ENCODE measurements around the gene CSMD2. TPM values are rescaled to one million over a fixed set of nuclear protein-coding genes. Genes with fewer than 3 reads are reported as not detected.

CSMD2 gene
- polyA plus RNA-seq, 1 of the 3 experiments (the other 2 are of a cell fraction) = not detected

DNA sequence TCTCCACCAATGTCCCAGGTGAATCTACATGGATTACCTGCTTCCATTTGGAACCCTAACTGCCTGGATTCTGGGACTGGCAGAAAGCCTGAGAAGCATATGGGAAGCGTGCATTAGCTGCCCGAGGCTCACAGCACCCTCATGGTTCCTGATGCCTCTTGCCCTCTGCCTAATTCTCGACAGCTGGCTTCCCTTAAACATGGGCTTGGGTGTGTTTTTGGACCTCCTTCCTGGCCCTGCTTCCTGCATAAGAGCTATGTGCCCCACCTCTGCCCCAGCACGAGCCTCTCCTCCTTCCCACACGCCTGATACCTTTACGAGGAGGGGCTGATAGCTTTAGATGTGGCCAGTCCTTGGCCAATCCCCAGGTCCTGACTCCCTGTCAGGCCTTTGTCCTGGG is 453.5 kb downstream of the CSMD2 start (continued):
- TF ChIP-seq, protein P1, sequence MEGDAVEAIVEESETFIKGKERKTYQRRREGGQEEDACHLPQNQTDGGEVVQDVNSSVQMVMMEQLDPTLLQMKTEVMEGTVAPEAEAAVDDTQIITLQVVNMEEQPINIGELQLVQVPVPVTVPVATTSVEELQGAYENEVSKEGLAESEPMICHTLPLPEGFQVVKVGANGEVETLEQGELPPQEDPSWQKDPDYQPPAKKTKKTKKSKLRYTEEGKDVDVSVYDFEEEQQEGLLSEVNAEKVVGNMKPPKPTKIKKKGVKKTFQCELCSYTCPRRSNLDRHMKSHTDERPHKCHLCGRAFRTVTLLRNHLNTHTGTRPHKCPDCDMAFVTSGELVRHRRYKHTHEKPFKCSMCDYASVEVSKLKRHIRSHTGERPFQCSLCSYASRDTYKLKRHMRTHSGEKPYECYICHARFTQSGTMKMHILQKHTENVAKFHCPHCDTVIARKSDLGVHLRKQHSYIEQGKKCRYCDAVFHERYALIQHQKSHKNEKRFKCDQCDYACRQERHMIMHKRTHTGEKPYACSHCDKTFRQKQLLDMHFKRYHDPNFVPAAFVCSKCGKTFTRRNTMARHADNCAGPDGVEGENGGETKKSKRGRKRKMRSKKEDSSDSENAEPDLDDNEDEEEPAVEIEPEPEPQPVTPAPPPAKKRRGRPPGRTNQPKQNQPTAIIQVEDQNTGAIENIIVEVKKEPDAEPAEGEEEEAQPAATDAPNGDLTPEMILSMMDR (IDR thresholded peaks at IDR 0.05) = no peak
- TF ChIP-seq JUND (IDR thresholded peaks at IDR 0.05) (no peak), FOXJ3 (CRISPR knock-in tag; IDR thresholded peaks at IDR 0.05) (no peak), RAD21 (IDR thresholded peaks at IDR 0.05; ENCODE audit: low read length) (no peak)

DNA sequence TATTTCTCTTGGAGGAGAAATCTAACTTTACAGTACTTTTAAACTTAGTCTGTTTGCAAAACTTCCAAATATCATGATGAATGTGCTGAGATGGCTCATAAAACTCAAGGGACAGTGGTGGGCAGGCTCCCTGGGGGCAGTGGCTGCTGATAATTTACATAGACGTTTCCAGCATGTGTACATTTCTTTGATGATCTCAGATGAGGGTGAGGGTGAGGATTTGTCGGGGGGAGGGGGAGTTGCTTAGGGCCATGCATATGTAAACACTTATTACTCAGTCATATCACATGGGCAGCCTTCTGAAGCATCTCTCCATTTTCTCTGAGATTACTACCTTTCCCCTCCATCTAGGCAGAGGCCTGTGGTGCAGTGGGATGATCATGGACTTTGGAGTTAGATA is 454.1 kb downstream of the CSMD2 start:
- Histone ChIP-seq H3K27me3 (ENCODE audit: insufficient read depth) (no peaks in the 10 kb centered on the region), H3K27ac (ENCODE audit: low read depth in 2 of 2, low read length in 1 of 2) (no peak overlapping the region), H3K4me2 (no peak overlapping the region), H2AFZ (ENCODE audit: low read depth) (no peak overlapping the region), H3K9me2 (no peaks in the 10 kb centered on the region), H3K4me3 (ENCODE audit: low read depth in 2 of 2, low read length in 1 of 2) (no peak overlapping the region), H3F3A (replicated peaks; ENCODE audit: insufficient read depth) (no peaks in the 10 kb centered on the region), H3K4me1 (ENCODE audit: control insufficient read depth in 1 of 2, insufficient read depth in 2 of 2, low read depth in 1 of 2, low read length in 1 of 2) (peaks cover 0 to 5% of the 10 kb centered on the region in 2 experiments; a peak in 1 of 4 replicates), H3K9ac (no peak overlapping the region), H3K79me2 (ENCODE audit: insufficient read depth) (no peaks in the 10 kb centered on the region), H3K36me3 (replicated peaks in 1 of 2; ENCODE audit: control insufficient read depth in 1 of 2, insufficient read depth in 2 of 2, low read length in 1 of 2) (no peaks in the 10 kb centered on the region), H3K9me3 (no peaks in the 10 kb centered on the region), H4K20me1 (ENCODE audit: insufficient read depth) (no peaks in the 10 kb centered on the region)
- ChIA-PET POLR2A (interaction anchor here (0.5 kb wide), 1 partner anchor 325 kb away, joined by 3 read pairs; no protein-coding TSS in a partner anchor), CTCF (interaction anchor here (0.8 to 1.2 kb wide), 2 partner anchors 78 to 452 kb away, joined by 3 read pairs; no protein-coding TSS in a partner anchor)
- 5% methylated on average over 2 of the region's 2 CpGs for WGBS (ENCODE audit: low lambda C conversion rate)
- peak; percentile 32 for DNase-seq
- TF ChIP-seq NFIC (IDR thresholded peaks at IDR 0.05; ENCODE audit: borderline replicate concordance) = no peak

DNA sequence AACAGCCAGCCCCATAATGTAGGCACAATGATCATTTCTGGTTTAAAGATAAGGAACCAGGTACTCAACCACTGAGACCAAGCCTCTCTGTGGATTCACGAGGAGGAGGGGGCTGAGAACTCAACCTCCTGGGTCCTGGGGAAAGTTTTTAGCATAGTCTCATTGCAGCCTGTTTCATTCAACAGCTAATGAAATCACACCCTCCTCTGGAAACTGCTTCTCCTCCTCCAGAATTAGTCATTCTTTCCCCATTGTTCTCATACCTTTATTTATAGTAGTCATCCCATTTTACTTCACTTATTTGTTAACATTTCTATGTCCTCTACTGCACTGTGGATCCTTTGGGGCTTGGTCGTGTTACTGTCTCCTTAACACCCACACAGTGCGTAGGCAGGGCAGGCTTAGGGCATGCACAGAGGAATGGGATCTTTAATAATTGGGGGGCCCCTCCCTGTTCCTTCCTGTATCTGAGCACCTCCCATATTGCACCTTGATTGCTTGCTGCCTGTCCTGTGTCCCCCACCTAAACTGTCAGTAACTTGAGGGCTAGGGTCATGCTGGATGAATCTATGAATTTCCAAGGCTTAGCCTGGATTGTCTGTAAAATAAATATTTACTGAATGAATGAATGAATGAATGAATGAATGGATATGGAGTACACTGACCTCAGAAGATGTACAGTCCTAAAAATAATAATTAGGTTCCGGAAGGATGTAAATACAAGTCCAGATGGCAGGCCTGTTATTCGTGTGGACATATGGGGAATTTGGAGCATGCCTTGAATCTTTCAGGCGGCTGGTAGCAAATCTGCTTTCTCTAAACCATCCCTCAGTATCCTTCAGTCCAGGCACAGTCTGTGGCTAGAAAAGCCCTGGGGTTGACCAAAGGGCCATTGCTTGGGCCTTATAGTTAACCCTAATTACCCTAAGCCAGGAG is 455.0 kb downstream of the CSMD2 start:
- Histone ChIP-seq H3K9me3 (no peaks in the 10 kb centered on the region), H3K27me3 (ENCODE audit: insufficient read depth) (no peaks in the 10 kb centered on the region), H3K27ac (ENCODE audit: low read depth in 2 of 2, low read length in 1 of 2) (no peak overlapping the region), H3K4me2 (no peak overlapping the region), H3K36me3 (replicated peaks in 1 of 2; ENCODE audit: control insufficient read depth in 1 of 2, insufficient read depth in 2 of 2, low read length in 1 of 2) (no peaks in the 10 kb centered on the region), H3K79me2 (ENCODE audit: insufficient read depth) (no peaks in the 10 kb centered on the region), H4K20me1 (ENCODE audit: insufficient read depth) (no peaks in the 10 kb centered on the region), H3K9ac (no peak overlapping the region), H3F3A (replicated peaks; ENCODE audit: insufficient read depth) (no peaks in the 10 kb centered on the region), H3K4me3 (ENCODE audit: low read depth in 2 of 2, low read length in 1 of 2) (no peak overlapping the region), H3K4me1 (ENCODE audit: control insufficient read depth in 1 of 2, insufficient read depth in 2 of 2, low read depth in 1 of 2, low read length in 1 of 2) (peaks cover 0 to 5% of the 10 kb centered on the region in 2 experiments; a peak in 1 of 4 replicates), H2AFZ (ENCODE audit: low read depth) (no peak overlapping the region), H3K9me2 (no peaks in the 10 kb centered on the region)
- TF ChIP-seq NFIC (IDR thresholded peaks at IDR 0.05; ENCODE audit: borderline replicate concordance) (no peak), FOSL2 (IDR thresholded peaks at IDR 0.05; ENCODE audit: borderline replicate concordance, low read depth) (no peak), TEAD4 (IDR thresholded peaks at IDR 0.05; ENCODE audit: borderline replicate concordance, insufficient read depth) (no peak), POLR2AphosphoS5 (IDR thresholded peaks at IDR 0.05; ENCODE audit: low read depth, low read length) (no peak), NRF1 (IDR thresholded peaks at IDR 0.05; ENCODE audit: low read depth, low read length) (no peak), TCF12 (IDR thresholded peaks at IDR 0.05) (no peak), CHD2 (IDR thresholded peaks at IDR 0.05; ENCODE audit: low read length, partially characterized antibody) (no peak), EZH2phosphoT487 (IDR thresholded peaks at IDR 0.05; ENCODE audit: borderline replicate concordance, low read depth) (no peak), RFX5 (IDR thresholded peaks at IDR 0.05; ENCODE audit: low read length) (no peak), RCOR1 (IDR thresholded peaks at IDR 0.05; ENCODE audit: low read length) (no peak), JUND (IDR thresholded peaks at IDR 0.05) (no peak), FOXJ3 (CRISPR knock-in tag; IDR thresholded peaks at IDR 0.05) (no peak), EP300 (IDR thresholded peaks at IDR 0.05; ENCODE audit: borderline replicate concordance in 1 of 2, low read depth in 1 of 2, low read length in 1 of 2) (no peak)
- TF ChIP-seq, protein P2, sequence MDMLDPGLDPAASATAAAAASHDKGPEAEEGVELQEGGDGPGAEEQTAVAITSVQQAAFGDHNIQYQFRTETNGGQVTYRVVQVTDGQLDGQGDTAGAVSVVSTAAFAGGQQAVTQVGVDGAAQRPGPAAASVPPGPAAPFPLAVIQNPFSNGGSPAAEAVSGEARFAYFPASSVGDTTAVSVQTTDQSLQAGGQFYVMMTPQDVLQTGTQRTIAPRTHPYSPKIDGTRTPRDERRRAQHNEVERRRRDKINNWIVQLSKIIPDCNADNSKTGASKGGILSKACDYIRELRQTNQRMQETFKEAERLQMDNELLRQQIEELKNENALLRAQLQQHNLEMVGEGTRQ (IDR thresholded peaks at IDR 0.05; ENCODE audit: borderline replicate concordance, low read depth, low read length) = no peak
- TF ChIP-seq, protein P3, sequence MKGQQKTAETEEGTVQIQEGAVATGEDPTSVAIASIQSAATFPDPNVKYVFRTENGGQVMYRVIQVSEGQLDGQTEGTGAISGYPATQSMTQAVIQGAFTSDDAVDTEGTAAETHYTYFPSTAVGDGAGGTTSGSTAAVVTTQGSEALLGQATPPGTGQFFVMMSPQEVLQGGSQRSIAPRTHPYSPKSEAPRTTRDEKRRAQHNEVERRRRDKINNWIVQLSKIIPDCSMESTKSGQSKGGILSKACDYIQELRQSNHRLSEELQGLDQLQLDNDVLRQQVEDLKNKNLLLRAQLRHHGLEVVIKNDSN (IDR thresholded peaks at IDR 0.05; ENCODE audit: borderline replicate concordance, low read depth) = no peak
- no peak for DNase-seq
- CTCF ChIA-PET = no interaction called here
- POLR2A ChIA-PET = no interaction called here
- WGBS (ENCODE audit: low lambda C conversion rate) = 39% methylated on average over 6 of the region's 6 CpGs
